ENCODE measurements around the gene ASCL4. TPM values are rescaled to one million over a fixed set of nuclear protein-coding genes. Genes with fewer than 3 reads are reported as not detected.
A peak's percentile ranks its signal among the peaks of the same experiment; 100 is the strongest.

Gene ASCL4
- total RNA-seq, 1 experiment from 2014 or later = not detected

DNA sequence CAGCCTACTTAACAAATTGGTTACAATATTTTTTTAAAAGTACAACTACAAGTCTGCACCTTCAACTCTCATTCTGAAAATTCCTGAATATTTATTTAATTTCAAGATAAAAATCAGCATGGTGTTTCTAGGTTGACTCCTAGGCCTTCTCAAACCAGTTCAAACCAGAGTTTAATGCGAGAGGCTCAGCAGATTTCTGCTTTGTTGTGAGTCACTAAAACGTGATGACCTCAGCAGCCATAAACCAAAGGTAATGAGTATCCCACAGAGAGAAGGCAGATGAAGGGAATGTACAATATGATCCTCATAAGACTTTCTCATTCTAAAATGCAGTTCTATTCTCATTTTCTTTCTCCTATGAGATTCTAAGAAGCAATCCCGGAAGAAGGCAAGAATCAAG is 15.1 kb upstream of the ASCL4 start:
- no peak overlapping the region for H4K8ac ChIP-seq (replicated peaks; ENCODE audit: insufficient read length, low read depth, low read length)
- no peak overlapping the region for H2BK120ac ChIP-seq (ENCODE audit: low read depth, low read length, poor library complexity, severe bottlenecking)
- no peaks in the 10 kb centered on the region for H4K20me1 ChIP-seq (ENCODE audit: control insufficient read depth, insufficient read depth, insufficient read length)
- peaks cover 10% of the 10 kb centered on the region for H3K23me2 ChIP-seq (ENCODE audit: insufficient read length, low read depth, low read length, poor library complexity, severe bottlenecking)
- peak overlapping the region; percentile 89 to 94 for H3K4me3 Mint-ChIP-seq
- no peak overlapping the region for H3T11ph ChIP-seq (ENCODE audit: low read length)
- H3K4me2 ChIP-seq (ENCODE audit: insufficient read depth, insufficient read length, low read length) = peak overlapping the region; percentile 100
- no peak overlapping the region for H2BK12ac ChIP-seq (ENCODE audit: insufficient read length, low read depth, low read length)
- no peaks in the 10 kb centered on the region for H3K27me3 ChIP-seq (ENCODE audit: insufficient read depth, low read length)
- no peak overlapping the region for H3K56ac ChIP-seq (ENCODE audit: insufficient read length, low read depth, low read length)
- no peak overlapping the region for H2AK5ac ChIP-seq (ENCODE audit: insufficient read length, low read length)
- H3K18ac ChIP-seq (ENCODE audit: insufficient read length, low read depth, low read length) = no peak overlapping the region
- H2BK20ac ChIP-seq (ENCODE audit: low read depth, low read length, poor library complexity, severe bottlenecking) = no peak overlapping the region
- no peaks in the 10 kb centered on the region for H3K79me1 ChIP-seq (ENCODE audit: insufficient read depth, low read depth, low read length, poor library complexity, severe bottlenecking)
- peaks cover 8 to 23% (median 20%) of the 10 kb centered on the region in 3 experiments; a peak in 6 of 7 replicates for H3K36me3 Mint-ChIP-seq (ENCODE audit: insufficient read depth in 1 of 3, low read depth in 3 of 3)
- no peak overlapping the region for H3K27ac ChIP-seq (ENCODE audit: insufficient read length, low read depth, low read length)
- no peak overlapping the region for H3K4ac ChIP-seq (ENCODE audit: low read depth, low read length)
- H3K9ac ChIP-seq (ENCODE audit: extremely low read depth, insufficient read length, low read length) = peak overlapping the region; percentile 79
- no peak overlapping the region for H4K5ac ChIP-seq (ENCODE audit: insufficient read length, low read depth, low read length)
- H2BK5ac ChIP-seq (ENCODE audit: insufficient read length, low read length) = no peak overlapping the region
- no peak overlapping the region for H3K27ac Mint-ChIP-seq
- no peaks in the 10 kb centered on the region for H3K4me1 ChIP-seq (ENCODE audit: insufficient read depth, low read length)
- DNase-seq = no peak
- WGBS (ENCODE audit: extremely low coverage, insufficient read length, low lambda C conversion rate) = no CpG with 5 or more reads among the region's 3 CpGs
- TF ChIP-seq, protein P1, sequence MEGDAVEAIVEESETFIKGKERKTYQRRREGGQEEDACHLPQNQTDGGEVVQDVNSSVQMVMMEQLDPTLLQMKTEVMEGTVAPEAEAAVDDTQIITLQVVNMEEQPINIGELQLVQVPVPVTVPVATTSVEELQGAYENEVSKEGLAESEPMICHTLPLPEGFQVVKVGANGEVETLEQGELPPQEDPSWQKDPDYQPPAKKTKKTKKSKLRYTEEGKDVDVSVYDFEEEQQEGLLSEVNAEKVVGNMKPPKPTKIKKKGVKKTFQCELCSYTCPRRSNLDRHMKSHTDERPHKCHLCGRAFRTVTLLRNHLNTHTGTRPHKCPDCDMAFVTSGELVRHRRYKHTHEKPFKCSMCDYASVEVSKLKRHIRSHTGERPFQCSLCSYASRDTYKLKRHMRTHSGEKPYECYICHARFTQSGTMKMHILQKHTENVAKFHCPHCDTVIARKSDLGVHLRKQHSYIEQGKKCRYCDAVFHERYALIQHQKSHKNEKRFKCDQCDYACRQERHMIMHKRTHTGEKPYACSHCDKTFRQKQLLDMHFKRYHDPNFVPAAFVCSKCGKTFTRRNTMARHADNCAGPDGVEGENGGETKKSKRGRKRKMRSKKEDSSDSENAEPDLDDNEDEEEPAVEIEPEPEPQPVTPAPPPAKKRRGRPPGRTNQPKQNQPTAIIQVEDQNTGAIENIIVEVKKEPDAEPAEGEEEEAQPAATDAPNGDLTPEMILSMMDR (conservative IDR thresholded peaks at IDR 0.05) = no peak
- H3K14ac ChIP-seq (ENCODE audit: insufficient read depth, low read length) = no peak overlapping the region
- H2BK15ac ChIP-seq (ENCODE audit: low read depth, low read length) = no peak overlapping the region
- H4K91ac ChIP-seq (ENCODE audit: insufficient read length, low read depth, low read length) = no peak overlapping the region
- no peaks in the 10 kb centered on the region for H3K9me3 Mint-ChIP-seq
- no peak overlapping the region for H3K23ac ChIP-seq (ENCODE audit: insufficient read length, low read depth, low read length)
- peaks cover 16 to 19% of the 10 kb centered on the region in 2 experiments for H3K4me1 Mint-ChIP-seq
- H3K79me2 ChIP-seq (ENCODE audit: insufficient read depth, low read length) = peaks cover 16% of the 10 kb centered on the region; the same call in 1 of the 2 replicates
- no peaks in the 10 kb centered on the region for H3K9me3 ChIP-seq (ENCODE audit: control insufficient read depth, low read depth, low read length)
- peaks cover 4% of the 10 kb centered on the region; the same call in 1 of the 2 replicates for H3K27me3 Mint-ChIP-seq (ENCODE audit: low read depth)
- H2AFZ ChIP-seq (ENCODE audit: low read length) = no peak overlapping the region

Measured in H9 (cell line).